GM23338 (cell line): Measurements from ENCODE around the gene UST. TPM values are rescaled to one million over a fixed set of nuclear protein-coding genes. Genes with fewer than 3 reads are reported as not detected.

ENCODE experiments used
- ATAC-seq: fragments of 200-7000 bp; cut with Tn5 transposase; 3 replicates; pipeline ENCODE4 v1.9.1; 2020
- DNase-seq: peaks from one replicate; pipeline ENCODE4 v3.0.0-alpha.2; 2015; ENCODE audit warnings: low spot score
- H2AFZ ChIP-seq: fragments of 200-600 bp; sonication (generic); 2 replicates; pipeline ENCODE4 v1.8.0; 2016; ENCODE audit warnings: antibody characterized with exemption, mild to moderate bottlenecking, moderate library complexity
- H3F3A ChIP-seq: fragments of 200-600 bp; sonication (generic); replicated peaks from 2 replicates; pipeline ENCODE4 v1.8.0; 2017; ENCODE audit warnings: antibody characterized with exemption, mixed run types, low read depth
- H3K27ac ChIP-seq: fragments of 200-600 bp; sonication (generic); 2 replicates; pipeline ENCODE4 v1.6.1; 2016; ENCODE audit warnings: low read depth
- H3K27me3 ChIP-seq: fragments of 200-600 bp; sonication (generic); 2 replicates; pipeline ENCODE4 v1.8.0; 2016; ENCODE audit warnings: mild to moderate bottlenecking, mixed run types, moderate library complexity; ENCODE audit not compliant: insufficient read depth
- H3K36me3 ChIP-seq: fragments of 200-600 bp; sonication (generic); 2 replicates; pipeline ENCODE4 v1.8.0; 2016; ENCODE audit warnings: mild to moderate bottlenecking; ENCODE audit not compliant: insufficient read depth
- H3K4me1 ChIP-seq: fragments of 200-600 bp; sonication (generic); 2 replicates; pipeline ENCODE4 v1.8.0; 2016; ENCODE audit warnings: mild to moderate bottlenecking, moderate library complexity; ENCODE audit not compliant: insufficient read depth
- H3K4me2 ChIP-seq: fragments of 200-600 bp; sonication (generic); 2 replicates; pipeline ENCODE4 v1.7.1; 2017; ENCODE audit warnings: mixed run types
- H3K4me3 ChIP-seq: fragments of 200-600 bp; sonication (generic); 2 replicates; pipeline ENCODE4 v1.6.1; 2016; ENCODE audit warnings: mixed run types
- H3K79me2 ChIP-seq: fragments of 200-600 bp; sonication (generic); replicated peaks from 2 replicates; pipeline ENCODE4 v1.8.0; 2017; ENCODE audit warnings: mild to moderate bottlenecking; ENCODE audit not compliant: insufficient read depth
- H3K9me2 ChIP-seq: fragments of 200-600 bp; sonication (generic); 2 replicates; pipeline ENCODE4 v1.8.0; 2017; ENCODE audit not compliant: insufficient read depth
- H4K20me1 ChIP-seq: fragments of 200-600 bp; sonication (generic); replicated peaks from 2 replicates; pipeline ENCODE4 v1.8.0; 2017; ENCODE audit warnings: mild to moderate bottlenecking; ENCODE audit not compliant: insufficient read depth
- H3K27ac Mint-ChIP-seq: 2 replicates; pipeline ENCODE4 v1.8.0; 2020; ENCODE audit warnings: inconsistent platforms, mild to moderate bottlenecking, moderate library complexity, mixed read lengths
- H3K27me3 Mint-ChIP-seq: 3 replicates; pipeline ENCODE4 v1.8.0; 2022; ENCODE audit warnings: low read depth, mild to moderate bottlenecking, moderate library complexity, mixed read lengths, inconsistent platforms; ENCODE audit not compliant: insufficient read depth, poor library complexity
- H3K36me3 Mint-ChIP-seq: 3 replicates; pipeline ENCODE4 v1.8.0; 2021; ENCODE audit warnings: low read depth, mild to moderate bottlenecking, inconsistent platforms, moderate library complexity, mixed read lengths
- H3K4me1 Mint-ChIP-seq: 3 replicates; pipeline ENCODE4 v1.8.0; 2020; ENCODE audit warnings: mild to moderate bottlenecking, inconsistent platforms, mixed read lengths
- H3K4me3 Mint-ChIP-seq: 3 replicates; pipeline ENCODE4 v1.8.0; 2021; ENCODE audit warnings: moderate library complexity, mild to moderate bottlenecking, inconsistent platforms, mixed read lengths
- H3K9me3 Mint-ChIP-seq: 3 replicates; pipeline ENCODE4 v1.8.0; 2020; ENCODE audit warnings: moderate library complexity, mild to moderate bottlenecking, inconsistent platforms, mixed read lengths
- CREB1 ChIP-seq: fragments of 250-450 bp; sonication (Bioruptor Pico); IDR thresholded peaks from 2 replicates; pipeline ENCODE4 v1.5.0; 2020; ENCODE audit warnings: low read depth, mild to moderate bottlenecking, moderate library complexity
- EZH2 ChIP-seq: fragments of 200-600 bp; sonication (generic); IDR thresholded peaks from one replicate; pipeline ENCODE4 v1.8.0; 2017; ENCODE audit warnings: antibody characterized with exemption, mild to moderate bottlenecking, low read depth; ENCODE audit not compliant: unreplicated experiment
- JUNB ChIP-seq: IDR thresholded peaks from one replicate; pipeline ENCODE4 v1.6.1; 2016; ENCODE audit warnings: antibody characterized with exemption; ENCODE audit not compliant: unreplicated experiment
- POLR2AphosphoS5 ChIP-seq: IDR thresholded peaks from 2 replicates; pipeline ENCODE4 v1.6.1; 2016; ENCODE audit warnings: antibody characterized with exemption, low read depth
- ZNF114 ChIP-seq: fragments of 250-450 bp; sonication (Bioruptor Pico); IDR thresholded peaks from 2 replicates; pipeline ENCODE4 v1.5.0; 2020; ENCODE audit warnings: mild to moderate bottlenecking, moderate library complexity
- ZNF331 ChIP-seq: fragments of 250-450 bp; sonication (Bioruptor Pico); IDR thresholded peaks from 2 replicates; pipeline ENCODE4 v1.5.0; 2020; ENCODE audit warnings: low read depth, mild to moderate bottlenecking, moderate library complexity
- polyA plus RNA-seq: library from polyadenylated mRNA; unstranded; fragments of >200 nt; fragmentation: Nextera tagmentation; extraction: Ambion mirVana; gene quantifications from 2 replicates; pipeline ENCODE4 v1.2.1, GENCODE V29; 2016
- total RNA-seq: library from RNA; depleted of rRNA; stranded (reverse); fragments of >200 nt; shearing (Covaris generic); gene quantifications from 2 replicates; pipeline ENCODE4 v1.2.3, GENCODE V29; 2014
- TF ChIP-seq, protein P1 (sequence below): fragments of 250-450 bp; sonication (Bioruptor Pico); IDR thresholded peaks from 2 replicates; pipeline ENCODE4 v1.5.0; 2020; ENCODE audit warnings: mild to moderate bottlenecking, moderate library complexity

Gene UST
- total and polyA plus RNA-seq, 2 experiments from 2014 or later, result 12.6 to 33.0 TPM

- no peak for TF ChIP-seq EZH2
- TF ChIP-seq ZNF114 (CRISPR knock-in tag), result no peak
- TF ChIP-seq JUNB, result no peak
- no peak for TF ChIP-seq CREB1 (CRISPR knock-in tag)
- TF ChIP-seq, protein P1, sequence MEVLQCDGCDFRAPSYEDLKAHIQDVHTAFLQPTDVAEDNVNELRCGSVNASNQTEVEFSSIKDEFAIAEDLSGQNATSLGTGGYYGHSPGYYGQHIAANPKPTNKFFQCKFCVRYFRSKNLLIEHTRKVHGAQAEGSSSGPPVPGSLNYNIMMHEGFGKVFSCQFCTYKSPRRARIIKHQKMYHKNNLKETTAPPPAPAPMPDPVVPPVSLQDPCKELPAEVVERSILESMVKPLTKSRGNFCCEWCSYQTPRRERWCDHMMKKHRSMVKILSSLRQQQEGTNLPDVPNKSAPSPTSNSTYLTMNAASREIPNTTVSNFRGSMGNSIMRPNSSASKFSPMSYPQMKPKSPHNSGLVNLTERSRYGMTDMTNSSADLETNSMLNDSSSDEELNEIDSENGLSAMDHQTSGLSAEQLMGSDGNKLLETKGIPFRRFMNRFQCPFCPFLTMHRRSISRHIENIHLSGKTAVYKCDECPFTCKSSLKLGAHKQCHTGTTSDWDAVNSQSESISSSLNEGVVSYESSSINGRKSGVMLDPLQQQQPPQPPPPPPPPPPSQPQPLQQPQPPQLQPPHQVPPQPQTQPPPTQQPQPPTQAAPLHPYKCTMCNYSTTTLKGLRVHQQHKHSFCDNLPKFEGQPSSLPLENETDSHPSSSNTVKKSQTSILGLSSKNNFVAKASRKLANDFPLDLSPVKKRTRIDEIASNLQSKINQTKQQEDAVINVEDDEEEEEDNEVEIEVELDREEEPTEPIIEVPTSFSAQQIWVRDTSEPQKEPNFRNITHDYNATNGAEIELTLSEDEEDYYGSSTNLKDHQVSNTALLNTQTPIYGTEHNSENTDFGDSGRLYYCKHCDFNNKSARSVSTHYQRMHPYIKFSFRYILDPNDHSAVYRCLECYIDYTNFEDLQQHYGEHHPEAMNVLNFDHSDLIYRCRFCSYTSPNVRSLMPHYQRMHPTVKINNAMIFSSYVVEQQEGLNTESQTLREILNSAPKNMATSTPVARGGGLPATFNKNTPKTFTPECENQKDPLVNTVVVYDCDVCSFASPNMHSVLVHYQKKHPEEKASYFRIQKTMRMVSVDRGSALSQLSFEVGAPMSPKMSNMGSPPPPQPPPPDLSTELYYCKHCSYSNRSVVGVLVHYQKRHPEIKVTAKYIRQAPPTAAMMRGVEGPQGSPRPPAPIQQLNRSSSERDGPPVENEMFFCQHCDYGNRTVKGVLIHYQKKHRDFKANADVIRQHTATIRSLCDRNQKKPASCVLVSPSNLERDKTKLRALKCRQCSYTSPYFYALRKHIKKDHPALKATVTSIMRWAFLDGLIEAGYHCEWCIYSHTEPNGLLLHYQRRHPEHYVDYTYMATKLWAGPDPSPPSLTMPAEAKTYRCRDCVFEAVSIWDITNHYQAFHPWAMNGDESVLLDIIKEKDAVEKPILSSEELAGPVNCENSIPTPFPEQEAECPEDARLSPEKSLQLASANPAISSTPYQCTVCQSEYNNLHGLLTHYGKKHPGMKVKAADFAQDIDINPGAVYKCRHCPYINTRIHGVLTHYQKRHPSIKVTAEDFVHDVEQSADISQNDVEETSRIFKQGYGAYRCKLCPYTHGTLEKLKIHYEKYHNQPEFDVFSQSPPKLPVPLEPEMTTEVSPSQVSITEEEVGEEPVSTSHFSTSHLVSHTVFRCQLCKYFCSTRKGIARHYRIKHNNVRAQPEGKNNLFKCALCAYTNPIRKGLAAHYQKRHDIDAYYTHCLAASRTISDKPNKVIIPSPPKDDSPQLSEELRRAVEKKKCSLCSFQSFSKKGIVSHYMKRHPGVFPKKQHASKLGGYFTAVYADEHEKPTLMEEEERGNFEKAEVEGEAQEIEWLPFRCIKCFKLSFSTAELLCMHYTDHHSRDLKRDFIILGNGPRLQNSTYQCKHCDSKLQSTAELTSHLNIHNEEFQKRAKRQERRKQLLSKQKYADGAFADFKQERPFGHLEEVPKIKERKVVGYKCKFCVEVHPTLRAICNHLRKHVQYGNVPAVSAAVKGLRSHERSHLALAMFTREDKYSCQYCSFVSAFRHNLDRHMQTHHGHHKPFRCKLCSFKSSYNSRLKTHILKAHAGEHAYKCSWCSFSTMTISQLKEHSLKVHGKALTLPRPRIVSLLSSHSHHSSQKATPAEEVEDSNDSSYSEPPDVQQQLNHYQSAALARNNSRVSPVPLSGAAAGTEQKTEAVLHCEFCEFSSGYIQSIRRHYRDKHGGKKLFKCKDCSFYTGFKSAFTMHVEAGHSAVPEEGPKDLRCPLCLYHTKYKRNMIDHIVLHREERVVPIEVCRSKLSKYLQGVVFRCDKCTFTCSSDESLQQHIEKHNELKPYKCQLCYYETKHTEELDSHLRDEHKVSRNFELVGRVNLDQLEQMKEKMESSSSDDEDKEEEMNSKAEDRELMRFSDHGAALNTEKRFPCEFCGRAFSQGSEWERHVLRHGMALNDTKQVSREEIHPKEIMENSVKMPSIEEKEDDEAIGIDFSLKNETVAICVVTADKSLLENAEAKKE (CRISPR knock-in tag), result no peak
- no peak for TF ChIP-seq ZNF331 (CRISPR knock-in tag)
- TF ChIP-seq POLR2AphosphoS5, result no peak
- Mint-ChIP-seq H3K9me3 (no peaks in the 10 kb centered on the region), H3K36me3 (peaks cover 3% of the 10 kb centered on the region; the same call in 2 of the 3 replicates), H3K4me1 (peaks cover 41% of the 10 kb centered on the region), H3K27ac (0 out of 2 replicates have a peak overlapping the region, but pooled peaks have one; percentile 88), H3K4me3 (no peak overlapping the region), H3K27me3 (peaks cover 4% of the 10 kb centered on the region)
- H3K4me1 ChIP-seq, result peaks cover 17% of the 10 kb centered on the region
- no peaks in the 10 kb centered on the region for H3K36me3 ChIP-seq
- H3K4me3 ChIP-seq, result no peak overlapping the region
- DNase-seq (no peak), ATAC-seq (no peak)
- H3K27me3 ChIP-seq, result no peaks in the 10 kb centered on the region
- H3K4me2 ChIP-seq, result no peak overlapping the region
- no peaks in the 10 kb centered on the region for H3K79me2 ChIP-seq
- H2AFZ ChIP-seq, result no peak overlapping the region
- no peaks in the 10 kb centered on the region; the same call in 1 of the 2 replicates for H4K20me1 ChIP-seq
- H3K9me2 ChIP-seq, result no peaks in the 10 kb centered on the region
- no peak overlapping the region for H3K27ac ChIP-seq
- no peaks in the 10 kb centered on the region for H3F3A ChIP-seq
Measured at GRCh38 chr6:149031201-149031858, 284.5 kb downstream of the UST start.
